Inflammatory macrophage treated with lipopolysaccharide for 4 hours (primary cell): ENCODE results near the gene PIGL.

Experiments
- DNase-seq: peaks from one replicate; pipeline ENCODE4 v3.0.0-alpha.2; 2020

Gene PIGL

DNA sequence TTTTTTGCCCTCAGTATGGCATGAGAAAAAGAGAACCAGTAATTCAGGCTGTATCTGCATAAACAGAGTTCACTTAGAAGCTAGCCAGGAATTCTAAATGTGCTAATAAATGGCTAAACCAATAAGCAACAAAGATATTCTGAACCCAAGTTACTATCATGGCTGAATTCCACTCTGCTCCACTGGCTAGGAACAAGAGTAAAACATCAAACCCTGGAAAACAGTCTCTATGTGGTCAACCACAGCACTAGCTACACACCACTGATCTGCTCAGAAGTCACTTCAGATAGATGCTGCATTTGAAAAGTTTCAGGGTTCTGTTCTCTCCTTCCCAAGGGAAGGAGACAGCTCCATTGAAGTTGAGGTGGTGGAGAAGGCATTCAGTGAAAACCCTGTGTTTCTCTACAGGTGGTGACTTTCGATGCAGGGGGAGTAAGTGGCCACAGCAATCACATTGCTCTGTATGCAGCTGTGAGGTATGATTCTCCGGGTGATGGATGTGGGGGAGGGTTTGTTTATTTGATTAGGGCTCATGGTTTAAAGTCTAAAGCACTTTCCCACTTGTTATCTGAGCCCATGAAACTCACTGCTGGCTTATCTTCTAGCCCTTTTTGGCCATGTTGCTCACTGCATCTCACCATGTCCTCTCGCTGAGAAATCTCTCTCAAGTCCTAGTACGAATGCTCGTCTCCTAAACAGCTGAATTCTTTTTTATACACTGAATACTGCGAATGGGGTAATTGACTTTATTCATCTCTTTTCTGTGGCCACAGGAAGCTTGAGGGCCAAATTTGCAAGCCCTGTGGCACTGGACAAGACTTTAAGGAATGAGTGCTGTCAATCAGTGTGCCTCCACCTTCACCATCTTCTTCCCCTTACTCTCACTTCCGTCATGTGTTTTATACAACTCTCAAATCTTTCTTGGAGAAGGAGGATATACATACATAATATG is 96.4 kb downstream of the PIGL start:
- DNase-seq = no peak

DNA sequence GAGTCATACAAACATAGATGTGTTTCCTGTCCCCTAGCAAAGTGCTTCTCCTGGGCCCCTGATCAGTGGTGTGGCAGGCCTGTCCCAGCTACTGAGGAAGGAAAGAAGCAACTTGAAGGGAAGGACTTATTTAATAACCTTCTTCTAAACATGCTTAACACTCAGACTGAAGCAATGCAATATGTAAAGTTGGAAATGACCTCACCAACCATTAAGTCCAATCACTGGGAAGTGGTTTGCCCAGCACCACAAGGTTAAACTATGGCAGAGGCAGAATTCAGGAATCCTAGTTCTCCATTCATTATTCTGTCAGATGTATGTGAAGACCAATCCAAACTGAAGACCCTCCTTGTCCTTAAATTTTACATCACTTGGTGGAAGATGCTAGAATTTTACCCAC is 97.2 kb downstream of the PIGL start:
- peak; percentile 3 for DNase-seq

- DNase-seq = no peak
Measured at GRCh38 chr17:16314859-16315258, 97.8 kb downstream of the PIGL start.

DNA sequence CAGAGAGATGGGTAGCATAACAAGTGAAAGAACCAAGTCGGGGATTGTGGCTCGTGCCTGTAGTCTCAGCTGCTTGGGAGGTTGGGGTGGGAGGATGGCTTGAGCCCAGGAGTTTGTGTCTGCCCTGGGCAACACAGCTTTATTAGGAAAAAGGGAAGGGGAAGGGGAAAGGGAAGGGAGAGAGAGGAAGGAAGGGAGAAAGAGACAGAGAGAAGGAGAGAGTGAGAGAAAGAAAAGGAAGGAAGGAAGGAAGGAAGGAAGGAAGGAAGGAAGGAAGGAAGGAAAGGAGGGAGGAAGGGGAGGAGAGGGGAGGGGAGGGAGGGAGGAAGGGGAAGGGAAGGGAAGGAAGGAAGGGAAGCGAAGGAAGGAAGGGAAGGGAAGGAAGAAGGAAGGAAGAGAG is 103.0 kb downstream of the PIGL start:
- DNase-seq = no peak

DNA sequence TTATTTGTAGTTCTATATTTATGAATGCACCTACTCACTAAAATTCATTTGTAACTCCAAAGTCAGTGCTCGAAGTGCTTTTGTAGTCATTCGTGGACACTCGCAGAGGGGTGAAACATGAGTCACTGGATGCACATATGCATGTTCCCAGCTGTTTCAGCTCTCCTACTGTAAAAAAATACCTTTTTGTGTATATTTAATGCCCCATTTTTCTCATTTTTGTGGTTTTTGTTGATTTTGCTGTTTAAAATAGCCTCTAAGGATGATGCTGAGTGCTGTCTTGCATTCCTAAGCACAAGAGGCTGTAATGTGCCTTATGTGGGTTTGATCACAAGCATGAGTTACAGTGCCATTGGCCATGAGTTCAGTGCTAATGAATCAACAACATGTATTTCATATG is 105.6 kb downstream of the PIGL start:
- no peak for DNase-seq

GRCh38 chr17:16325964-16326363 is 109.0 kb downstream of the PIGL start:
- DNase-seq = no peak

GRCh38 chr17:16327018-16327417 is 110.0 kb downstream of the PIGL start:
- DNase-seq = no peak

- no peak for DNase-seq
Measured at GRCh38 chr17:16328997-16329396, 112.0 kb downstream of the PIGL start.

- DNase-seq = no peak
Measured at GRCh38 chr17:16329519-16330271, 112.7 kb downstream of the PIGL start.

DNA sequence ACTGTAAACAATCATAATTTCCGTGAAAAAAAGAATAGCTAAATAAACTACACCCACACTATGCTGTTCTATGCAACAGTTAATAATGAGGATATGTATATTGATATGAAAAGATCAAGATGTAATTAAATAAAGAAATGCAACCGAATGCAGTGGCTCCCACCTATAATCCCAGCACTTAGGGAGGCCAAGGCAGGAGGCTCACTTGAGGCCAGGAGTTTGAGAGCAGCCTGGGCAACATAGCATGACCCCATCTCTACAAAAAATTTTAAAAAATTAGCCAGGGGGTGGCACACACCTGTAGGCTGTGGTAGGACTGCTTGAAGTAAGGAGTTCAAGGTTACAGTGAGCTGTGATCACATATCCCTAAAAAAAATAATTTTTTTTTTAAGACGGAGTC is 121.4 kb downstream of the PIGL start:
- DNase-seq = no peak

- no peak for DNase-seq
Measured at GRCh38 chr17:16339402-16339801, 122.4 kb downstream of the PIGL start.

DNA sequence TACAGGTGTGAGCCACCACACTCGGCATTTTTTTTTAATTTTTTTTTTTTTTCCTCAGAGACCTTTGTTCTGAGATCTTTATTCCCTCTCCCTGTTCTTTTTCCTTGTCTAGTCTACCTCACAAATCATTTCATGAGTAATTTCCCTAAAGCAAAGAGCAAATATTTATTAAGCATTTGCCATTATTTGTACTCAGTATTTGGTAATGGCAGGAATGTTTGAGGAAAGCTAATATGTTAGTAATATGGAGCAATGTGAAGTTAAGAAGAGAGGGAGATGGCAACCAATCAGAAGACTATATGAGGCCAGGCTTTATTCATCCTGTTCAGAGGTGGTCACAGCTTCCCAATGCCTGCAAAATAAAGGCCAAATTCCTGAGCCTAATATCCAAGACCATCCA is 122.9 kb downstream of the PIGL start:
- DNase-seq = no peak

DNA sequence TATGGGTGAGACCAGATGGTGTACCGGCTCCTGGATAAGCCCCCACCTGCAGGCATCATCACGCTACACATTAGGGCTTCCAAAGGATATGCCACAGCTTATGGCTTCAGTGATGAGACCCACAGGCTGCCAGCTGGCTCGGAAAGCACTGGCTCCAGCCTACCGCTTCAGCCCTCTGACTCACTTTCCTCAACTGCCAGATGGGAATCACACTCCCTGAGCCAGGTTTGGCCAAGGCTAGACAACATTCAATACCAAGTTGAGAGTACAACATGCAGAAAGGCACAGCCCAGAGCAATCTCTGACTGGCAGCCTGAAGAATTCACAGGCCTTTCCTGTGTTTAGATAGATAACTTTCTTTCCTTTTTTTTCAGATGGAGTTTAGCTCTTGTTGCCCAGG is 126.0 kb downstream of the PIGL start:
- DNase-seq = no peak

DNA sequence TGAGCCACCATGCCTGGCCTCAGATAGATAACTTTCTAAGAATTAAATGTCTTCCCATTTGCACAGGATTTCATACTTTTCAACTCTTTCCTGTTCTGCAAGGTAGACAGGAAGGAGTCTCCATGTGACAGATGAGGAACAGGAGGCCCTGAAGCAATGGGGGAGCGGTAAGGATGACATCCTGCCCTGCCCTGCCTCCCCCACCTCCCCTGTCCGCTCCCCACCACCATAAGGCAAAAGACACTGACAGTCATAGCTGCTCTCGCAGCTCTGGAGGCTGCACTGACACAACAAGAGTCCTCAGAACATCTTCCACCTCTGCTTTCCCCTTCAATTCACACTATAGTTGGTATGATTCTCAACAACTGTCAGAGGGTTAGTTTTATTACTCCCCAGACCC is 126.6 kb downstream of the PIGL start:
- no peak for DNase-seq

GRCh38 chr17:16345565-16345964 is 128.6 kb downstream of the PIGL start:
- DNase-seq = no peak

- DNase-seq = no peak
Measured at GRCh38 chr17:16346721-16347271, 129.8 kb downstream of the PIGL start.

DNA sequence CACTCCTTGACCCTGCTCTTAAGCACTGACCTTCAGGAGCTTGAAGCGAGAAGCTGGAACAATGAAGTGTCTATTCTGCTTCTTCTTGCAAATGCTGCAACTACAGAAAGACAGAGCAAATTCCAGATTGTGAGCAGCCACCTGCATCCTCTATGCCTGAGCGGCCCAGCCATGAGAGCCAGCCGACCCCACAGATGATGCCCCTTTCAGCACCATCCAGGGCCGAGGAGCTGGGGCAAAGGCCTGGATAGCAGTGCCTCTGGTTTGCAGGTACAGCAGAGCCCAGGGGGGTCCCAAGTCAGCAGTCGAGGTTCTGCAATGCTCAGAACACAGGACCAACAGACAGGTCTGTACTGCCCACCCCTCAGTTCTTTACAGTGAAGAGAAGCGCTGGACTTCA is 131.6 kb downstream of the PIGL start:
- DNase-seq = no peak

GRCh38 chr17:16349431-16349830 is 132.4 kb downstream of the PIGL start:
- DNase-seq = no peak

DNA sequence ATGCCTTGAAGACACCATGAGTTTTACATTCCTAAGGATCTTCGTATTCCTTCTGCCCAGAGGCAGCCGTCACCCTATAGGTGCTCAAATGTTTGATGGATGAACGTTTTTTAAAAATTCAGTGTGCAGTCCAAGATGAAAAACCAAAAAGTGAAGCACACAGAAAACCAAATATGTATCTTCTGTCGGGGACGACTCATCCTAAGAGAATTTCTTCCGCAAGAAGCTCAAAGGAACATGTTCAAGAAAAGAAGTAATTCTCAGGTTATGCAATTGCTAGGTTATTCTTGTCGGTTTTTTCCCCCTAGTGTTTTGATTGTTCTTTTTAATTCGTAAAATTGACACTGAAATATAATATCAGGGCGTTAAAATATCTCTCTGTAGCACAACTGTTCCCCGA is 134.8 kb downstream of the PIGL start:
- no peak for DNase-seq

DNA sequence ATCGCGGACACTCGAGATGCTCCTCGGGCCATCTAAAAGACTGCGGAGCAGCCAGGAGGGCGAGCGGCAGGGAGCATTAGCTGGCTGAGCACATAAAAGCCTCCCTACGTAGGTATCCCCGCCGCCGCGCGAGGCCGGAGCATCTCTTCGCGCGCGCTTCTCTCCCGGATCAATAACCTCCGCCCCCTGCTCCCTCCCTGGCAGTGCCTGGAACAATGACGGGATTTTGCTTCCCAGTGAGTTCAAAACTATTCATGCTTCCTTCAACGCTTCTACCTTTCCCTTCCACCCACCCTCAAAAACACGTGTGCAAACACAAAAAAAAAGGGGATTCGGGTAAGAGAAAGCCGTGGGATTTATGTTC is 135.3 kb downstream of the PIGL start:
- no peak for DNase-seq

DNA sequence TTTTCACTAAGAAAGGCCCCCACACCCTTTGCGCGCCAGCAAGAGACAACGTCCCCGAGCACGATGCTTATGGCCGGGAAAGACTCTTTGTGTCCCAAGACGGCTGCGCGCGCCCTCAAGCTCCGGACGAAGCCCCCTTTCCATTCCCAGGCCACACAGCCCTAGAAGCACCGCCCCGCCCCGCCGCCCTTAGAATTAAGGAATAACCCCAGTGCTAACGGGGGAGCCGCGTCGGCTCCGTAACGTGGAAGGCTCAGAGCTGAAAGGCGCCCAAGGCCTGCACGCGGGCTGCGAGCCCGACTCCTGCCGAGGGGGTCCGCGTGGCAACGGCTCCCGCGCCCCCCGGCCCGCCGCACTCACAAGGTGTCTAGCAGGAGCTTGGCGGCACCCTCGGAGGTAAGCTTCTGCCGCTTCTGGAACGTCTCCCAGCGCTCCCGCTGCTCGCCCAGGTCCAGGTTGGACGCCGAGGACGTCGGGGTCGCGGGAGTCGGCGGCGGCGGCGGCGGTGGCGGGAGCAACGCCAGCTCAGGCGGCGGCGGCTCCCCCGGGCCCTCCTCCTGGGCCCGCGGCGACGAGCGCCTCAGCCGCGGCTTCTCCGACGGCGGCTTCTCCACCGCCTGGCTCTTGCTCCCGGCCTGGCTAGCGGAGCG is 135.8 kb downstream of the PIGL start:
- no peak for DNase-seq

- DNase-seq = peak; percentile 50
Measured at GRCh38 chr17:16353317-16354174, 136.5 kb downstream of the PIGL start, which contains the start of gene CENPV. Gene CENPV (minus strand): TSS chr17:16353469. CDS start chr17:16353436, 33 bp downstream.
